Endothelial cell (in vitro differentiated cells): ENCODE data around the gene MYH7B. TPM values are rescaled to one million over a fixed set of nuclear protein-coding genes. Genes with fewer than 3 reads are reported as not detected.

Source experiments
- DNase-seq: peaks from one replicate; pipeline ENCODE4 v3.0.0; 2021; ENCODE audit warnings: low spot score
- H3K27ac Mint-ChIP-seq: one replicate; pipeline ENCODE4 v1.8.0; 2021; ENCODE audit warnings: mixed read lengths, inconsistent platforms; ENCODE audit not compliant: unreplicated experiment
- H3K27me3 Mint-ChIP-seq: one replicate; pipeline ENCODE4 v1.8.0; 2021; ENCODE audit warnings: mild to moderate bottlenecking, moderate library complexity, mixed read lengths, inconsistent platforms; ENCODE audit not compliant: unreplicated experiment
- H3K36me3 Mint-ChIP-seq: one replicate; pipeline ENCODE4 v1.8.0; 2021; ENCODE audit warnings: mild to moderate bottlenecking, low read depth, mixed read lengths, inconsistent platforms; ENCODE audit not compliant: unreplicated experiment
- H3K4me1 Mint-ChIP-seq: one replicate; pipeline ENCODE4 v1.8.0; 2021; ENCODE audit warnings: mild to moderate bottlenecking, mixed read lengths, inconsistent platforms; ENCODE audit not compliant: unreplicated experiment
- H3K4me3 Mint-ChIP-seq: one replicate; pipeline ENCODE4 v1.8.0; 2021; ENCODE audit warnings: mild to moderate bottlenecking, mixed read lengths, inconsistent platforms; ENCODE audit not compliant: unreplicated experiment
- H3K9me3 Mint-ChIP-seq: one replicate; pipeline ENCODE4 v1.8.0; 2021; ENCODE audit warnings: mixed read lengths, inconsistent platforms; ENCODE audit not compliant: unreplicated experiment
- long read RNA-seq: library from polyadenylated mRNA; unstranded; transcript quantifications from one replicate; pipeline ENCODE4 v2.0.0, GENCODE V29; 2020; ENCODE audit not compliant: unreplicated experiment
- total RNA-seq: library from RNA; stranded (reverse); fragmentation: NEBNext Ultra II Directional; extraction: Animal tissue kit (Norgen Biotek cat#: 25700); gene quantifications from one replicate; pipeline ENCODE4 v1.2.1, GENCODE V29; 2021; ENCODE audit not compliant: unreplicated experiment
- TF ChIP-seq, protein P1 (sequence below): fragments of 200-600 bp; sonication (generic); IDR thresholded peaks from one replicate; pipeline ENCODE4 v1.5.0; 2021; ENCODE audit warnings: antibody characterized with exemption; ENCODE audit not compliant: unreplicated experiment

MYH7B gene
- 0.51 TPM for total RNA-seq
- long read RNA-seq, result 0 reads

DNA sequence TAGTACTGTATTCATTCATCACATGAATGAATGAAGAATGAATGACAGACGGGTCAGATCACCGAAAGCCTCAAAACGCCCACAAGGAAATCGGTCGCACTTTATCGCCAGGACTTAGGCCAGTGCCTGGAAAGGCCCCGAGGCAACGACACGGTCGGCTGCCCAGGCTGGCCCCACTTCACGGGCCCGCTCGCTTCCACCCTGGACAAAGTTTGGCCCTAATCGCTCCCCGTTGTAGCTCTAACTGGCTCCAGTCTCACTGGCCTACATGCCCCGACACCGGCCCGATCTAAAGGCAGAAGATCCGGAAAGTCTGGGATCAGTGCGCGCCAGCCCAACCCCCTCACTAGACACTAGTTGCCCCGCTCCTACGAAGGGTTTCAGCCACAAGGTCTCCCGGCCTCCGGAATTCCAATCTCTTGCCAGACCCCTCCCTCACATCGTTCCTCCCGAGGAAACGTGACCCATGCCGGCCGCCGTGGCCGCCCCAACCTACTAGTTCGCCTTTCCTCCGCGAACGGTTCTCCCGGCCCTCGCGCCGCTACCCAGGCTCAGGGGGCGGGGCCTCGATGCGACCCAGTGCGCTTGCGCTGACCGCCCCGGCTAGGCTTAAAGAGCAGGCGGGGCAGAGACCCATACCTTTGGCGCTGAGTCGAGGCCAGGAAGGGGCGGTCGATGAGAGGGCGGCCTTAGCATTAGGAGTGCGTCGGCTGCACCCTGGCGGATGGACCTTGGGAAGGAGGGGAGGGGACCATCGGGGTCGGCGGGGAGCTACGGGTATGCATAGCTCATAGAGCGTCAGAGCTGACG is at the start of gene MYH7B, which contains the start of gene GSS:
TSS of gene MYH7B (plus strand) at position 638 of the 810 bp plus-strand sequence. CDS start 22,138 bp downstream, outside the sequence.
TSS of gene GSS (minus strand) at position 576 of the 810 bp plus-strand sequence. CDS start 3,954 bp downstream, outside the sequence.
- H3K9me3 Mint-ChIP-seq, result no peaks in the 10 kb centered on the region
- H3K36me3 Mint-ChIP-seq, result peaks cover 4% of the 10 kb centered on the region
- peak within 1 kb of the TSS; percentile 95 for H3K4me3 Mint-ChIP-seq
- H3K27ac Mint-ChIP-seq, result peak within 1 kb of the TSS; percentile 95
- DNase-seq, result peak; percentile 100
- peaks cover 27% of the 10 kb centered on the region for H3K4me1 Mint-ChIP-seq
- TF ChIP-seq, protein P1, sequence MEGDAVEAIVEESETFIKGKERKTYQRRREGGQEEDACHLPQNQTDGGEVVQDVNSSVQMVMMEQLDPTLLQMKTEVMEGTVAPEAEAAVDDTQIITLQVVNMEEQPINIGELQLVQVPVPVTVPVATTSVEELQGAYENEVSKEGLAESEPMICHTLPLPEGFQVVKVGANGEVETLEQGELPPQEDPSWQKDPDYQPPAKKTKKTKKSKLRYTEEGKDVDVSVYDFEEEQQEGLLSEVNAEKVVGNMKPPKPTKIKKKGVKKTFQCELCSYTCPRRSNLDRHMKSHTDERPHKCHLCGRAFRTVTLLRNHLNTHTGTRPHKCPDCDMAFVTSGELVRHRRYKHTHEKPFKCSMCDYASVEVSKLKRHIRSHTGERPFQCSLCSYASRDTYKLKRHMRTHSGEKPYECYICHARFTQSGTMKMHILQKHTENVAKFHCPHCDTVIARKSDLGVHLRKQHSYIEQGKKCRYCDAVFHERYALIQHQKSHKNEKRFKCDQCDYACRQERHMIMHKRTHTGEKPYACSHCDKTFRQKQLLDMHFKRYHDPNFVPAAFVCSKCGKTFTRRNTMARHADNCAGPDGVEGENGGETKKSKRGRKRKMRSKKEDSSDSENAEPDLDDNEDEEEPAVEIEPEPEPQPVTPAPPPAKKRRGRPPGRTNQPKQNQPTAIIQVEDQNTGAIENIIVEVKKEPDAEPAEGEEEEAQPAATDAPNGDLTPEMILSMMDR, result no peak
- peaks cover 5% of the 10 kb centered on the region for H3K27me3 Mint-ChIP-seq

DNA sequence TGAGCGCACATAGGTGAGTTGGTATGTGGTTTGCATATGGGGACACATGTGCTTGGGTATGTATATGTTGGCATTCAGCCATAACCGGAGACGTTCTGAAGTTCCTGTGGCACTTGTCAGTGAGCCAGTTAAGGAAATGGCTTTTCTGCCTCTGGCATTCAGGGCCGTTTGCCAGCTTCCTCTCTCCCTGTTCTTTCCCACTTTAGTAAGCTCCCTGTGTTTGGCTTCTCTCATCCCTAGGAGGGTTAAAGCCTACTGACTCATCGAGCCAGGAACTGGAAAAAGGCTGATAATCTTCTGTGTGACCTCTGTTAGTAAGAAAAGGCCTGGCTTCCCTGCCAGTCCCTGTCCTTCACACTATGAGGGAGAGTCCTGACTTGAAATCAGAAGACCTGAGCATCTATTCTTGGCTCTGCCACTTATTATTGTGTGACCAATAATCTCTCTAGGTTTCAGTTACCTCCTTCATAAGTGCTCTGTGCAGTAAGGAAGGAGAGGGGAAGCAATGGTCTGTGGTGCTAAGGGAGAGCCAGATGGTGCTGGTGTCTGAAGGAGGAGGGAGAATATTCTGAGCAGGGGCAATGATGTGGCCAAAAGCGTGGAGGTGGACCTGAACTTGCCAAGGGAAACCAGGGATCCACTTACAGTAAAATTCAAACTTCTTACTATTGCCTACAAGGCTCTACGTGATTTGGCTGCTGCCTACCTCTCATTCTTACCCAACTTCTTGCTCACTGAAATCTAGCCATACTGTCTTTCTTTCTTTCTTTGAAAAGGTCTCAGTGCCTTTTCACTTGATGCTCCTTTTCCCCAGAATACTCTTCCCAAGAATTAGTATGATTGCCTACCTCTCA is 47.8 kb upstream of the MYH7B start:
- TF ChIP-seq, protein P1, result no peak
- peak overlapping the region; percentile 77 for H3K27ac Mint-ChIP-seq
- H3K36me3 Mint-ChIP-seq, result no peaks in the 10 kb centered on the region
- H3K9me3 Mint-ChIP-seq, result no peaks in the 10 kb centered on the region
- peaks cover 23% of the 10 kb centered on the region for H3K4me1 Mint-ChIP-seq
- peak; percentile 9 for DNase-seq
- H3K4me3 Mint-ChIP-seq, result no peak overlapping the region
- no peaks in the 10 kb centered on the region for H3K27me3 Mint-ChIP-seq

DNA sequence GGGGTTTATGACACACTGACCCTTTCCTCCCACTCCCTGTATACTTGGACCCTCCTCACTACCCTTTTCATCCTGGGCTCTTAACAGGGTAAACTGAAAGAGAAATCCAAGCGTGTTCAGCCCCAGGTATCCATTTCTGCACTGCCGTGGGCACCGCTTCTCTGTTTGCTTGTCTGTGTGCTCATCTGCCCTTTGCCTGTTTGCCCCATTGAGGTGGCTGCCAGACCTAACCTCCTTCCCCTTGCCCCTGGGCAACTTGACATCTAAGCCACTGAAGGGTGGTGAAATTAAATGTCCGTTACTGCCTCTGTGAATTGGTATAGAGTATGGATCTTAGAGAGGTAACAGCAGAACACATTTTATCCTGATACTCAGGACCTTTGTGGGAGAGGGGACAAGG is 40.5 kb upstream of the MYH7B start:
- Mint-ChIP-seq H3K4me1 (no peaks in the 10 kb centered on the region), H3K9me3 (no peaks in the 10 kb centered on the region), H3K4me3 (no peak overlapping the region), H3K27me3 (peaks cover 6% of the 10 kb centered on the region), H3K27ac (no peak overlapping the region), H3K36me3 (peaks cover 12% of the 10 kb centered on the region)
- TF ChIP-seq, protein P1, result no peak
- no peak for DNase-seq

DNA sequence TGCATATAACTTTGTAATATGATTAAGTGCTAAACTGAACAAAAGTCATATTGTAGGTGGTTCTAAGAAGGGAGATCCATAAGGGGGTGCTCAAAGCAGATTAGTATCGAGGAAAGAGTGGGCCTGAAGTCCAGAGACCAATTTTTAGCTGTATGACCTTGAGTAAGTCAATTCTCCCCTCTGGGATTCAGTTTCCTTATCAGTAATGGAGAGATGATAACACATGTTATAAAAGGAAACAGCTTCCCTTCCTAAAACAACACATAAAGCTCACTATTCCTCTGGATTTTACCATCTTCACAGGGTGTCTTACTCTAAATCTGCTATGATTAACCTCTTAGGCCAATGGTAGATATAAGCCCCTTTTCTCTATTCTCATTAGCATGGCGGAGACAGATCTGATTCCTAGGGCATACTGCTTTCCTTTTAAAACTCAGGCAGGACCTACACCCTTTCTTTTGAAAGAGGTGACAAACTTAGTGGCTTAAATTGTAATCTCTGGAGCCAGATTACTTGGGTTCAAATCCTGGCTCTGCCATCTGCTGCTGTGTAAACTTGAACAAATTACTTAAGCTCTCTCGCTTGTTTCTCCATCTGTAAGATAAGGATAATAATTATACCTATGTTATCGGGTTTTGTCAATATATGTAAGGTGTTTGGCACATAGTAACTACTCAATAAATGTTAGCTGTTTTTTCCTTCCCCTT is 39.8 kb upstream of the MYH7B start:
- H3K36me3 Mint-ChIP-seq, result peaks cover 20% of the 10 kb centered on the region
- TF ChIP-seq, protein P1, result no peak
- H3K27me3 Mint-ChIP-seq, result peaks cover 6% of the 10 kb centered on the region
- H3K27ac Mint-ChIP-seq, result no peak overlapping the region
- DNase-seq, result no peak
- H3K9me3 Mint-ChIP-seq, result no peaks in the 10 kb centered on the region
- H3K4me1 Mint-ChIP-seq, result no peaks in the 10 kb centered on the region
- no peak overlapping the region for H3K4me3 Mint-ChIP-seq
